Stimulated activated CD8-positive, alpha-beta memory T cell treated with anti-CD3 and anti-CD28 coated beads, Interleukin-15, amount 100 ng/mL, for 1 hour (primary cell): Measurements from ENCODE around the gene VAMP8.
"Not testable (repeated sequence)": the region's sequence is repeated elsewhere in the genome, so short reads cannot be mapped to it uniquely, and the experiment has no call there.

ENCODE experiments used
- DNase-seq: peaks from one replicate; pipeline ENCODE4 v3.0.0-alpha.2; 2020; ENCODE audit warnings: low read depth

Gene VAMP8

GRCh38 chr2:85577386-85578242 lies at the start of gene VAMP8:
TSS of gene VAMP8 (plus strand) at chr2:85577586. CDS start at chr2:85577647, 61 bp downstream.
- no peak for DNase-seq

DNA sequence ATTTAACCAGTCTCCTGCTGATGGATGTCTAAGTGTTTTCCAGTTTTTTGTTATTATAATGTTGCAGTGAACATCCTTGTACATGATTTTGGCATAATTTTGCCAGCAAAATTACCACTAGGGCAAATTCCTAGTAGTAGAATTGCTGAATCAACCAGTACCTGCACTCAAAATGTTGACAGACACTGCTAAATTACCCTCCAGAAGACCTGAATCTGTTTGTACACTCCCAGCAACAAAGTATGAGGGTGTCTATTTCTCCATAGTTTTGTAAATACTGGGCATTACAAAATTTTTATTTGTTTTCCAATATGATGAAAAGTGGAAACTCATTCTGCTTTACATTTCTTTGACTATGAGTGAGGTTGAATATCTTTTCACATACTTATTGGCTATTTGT lies 49.6 kb upstream of the VAMP8 start:
- no peak for DNase-seq

DNA sequence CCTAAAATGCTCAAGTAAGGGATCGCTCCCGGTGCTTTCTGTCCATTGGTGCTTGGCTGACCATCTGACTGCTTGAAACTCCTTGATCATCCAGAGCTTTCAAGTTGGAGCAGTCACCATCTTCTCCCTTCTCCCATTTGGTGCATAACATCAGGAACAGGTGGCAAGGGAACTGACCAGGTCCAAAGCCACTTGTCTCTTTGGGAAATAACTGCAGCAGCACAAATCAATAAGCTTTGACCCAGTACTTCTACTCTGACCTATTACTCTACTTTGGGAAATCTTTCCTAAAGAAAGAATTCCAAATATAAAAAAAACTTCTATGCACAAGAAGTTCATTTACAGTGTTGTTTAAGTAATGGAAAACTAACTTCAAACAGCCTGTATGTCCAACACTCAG lies 49.0 kb upstream of the VAMP8 start:
- no peak for DNase-seq

DNA sequence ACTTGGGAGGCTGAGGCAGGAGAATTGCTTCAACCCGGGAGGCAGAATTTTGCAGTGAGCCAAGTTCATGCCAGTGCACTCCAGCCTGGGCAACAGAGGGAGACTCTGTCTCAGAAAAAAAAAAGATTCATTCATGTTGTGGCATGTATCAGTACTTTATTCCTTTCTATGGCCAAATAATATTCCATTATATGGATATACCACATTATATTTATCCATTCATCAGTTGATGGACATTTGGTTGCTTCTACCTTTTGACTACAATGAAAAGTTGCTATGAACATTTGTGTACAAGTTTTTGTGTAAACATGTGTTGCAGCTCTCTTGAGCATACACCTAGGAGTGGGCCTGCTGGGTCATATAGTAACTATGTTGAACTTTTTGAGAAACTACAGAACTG lies 47.6 kb upstream of the VAMP8 start:
- DNase-seq: no peak

DNA sequence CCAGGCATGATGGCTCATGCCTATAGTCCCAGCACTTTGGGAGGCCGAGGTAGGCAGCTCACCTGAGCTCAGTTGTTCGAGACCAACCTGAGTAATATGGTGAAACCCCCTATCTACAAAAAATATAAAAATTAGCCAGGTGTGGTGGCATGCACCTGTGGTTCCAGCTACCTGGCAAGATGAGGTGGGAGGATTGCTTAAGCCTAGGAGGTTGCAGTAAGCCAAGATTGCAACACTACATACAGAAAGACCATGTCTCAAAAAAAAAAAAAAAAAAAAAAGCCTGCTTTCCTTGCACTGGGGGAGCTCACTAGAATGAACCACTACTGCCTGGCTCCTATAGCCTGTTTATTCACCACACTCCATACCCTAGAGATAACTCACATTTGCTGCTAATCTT lies 45.8 kb upstream of the VAMP8 start:
- DNase-seq: no peak

GRCh38 chr2:85534099-85534498 lies 43.3 kb upstream of the VAMP8 start:
- no peak for DNase-seq

- no peak for DNase-seq
Observed at GRCh38 chr2:85534881-85535280, 42.5 kb upstream of the VAMP8 start.

DNA sequence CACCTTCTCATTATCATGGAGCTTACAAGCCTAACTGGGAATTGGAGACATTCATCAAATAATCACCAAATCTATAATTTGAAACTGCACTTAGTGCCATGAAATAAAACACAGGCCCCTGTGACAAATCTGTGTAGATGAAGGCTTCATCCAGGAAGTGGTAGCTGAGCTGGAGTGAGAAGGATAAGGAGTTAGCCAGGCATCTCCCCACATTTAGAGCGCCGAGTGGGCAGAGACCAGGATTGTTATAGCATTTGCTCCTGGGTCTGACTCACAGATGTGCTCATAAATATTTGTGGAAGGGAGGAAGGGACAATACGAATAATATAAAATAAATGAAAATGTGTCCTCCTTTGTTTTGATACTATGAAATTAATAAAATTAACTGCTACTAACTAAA lies 40.9 kb upstream of the VAMP8 start:
- no peak for DNase-seq

- DNase-seq: no peak
Observed at GRCh38 chr2:85537600-85538506, 39.5 kb upstream of the VAMP8 start.

DNA sequence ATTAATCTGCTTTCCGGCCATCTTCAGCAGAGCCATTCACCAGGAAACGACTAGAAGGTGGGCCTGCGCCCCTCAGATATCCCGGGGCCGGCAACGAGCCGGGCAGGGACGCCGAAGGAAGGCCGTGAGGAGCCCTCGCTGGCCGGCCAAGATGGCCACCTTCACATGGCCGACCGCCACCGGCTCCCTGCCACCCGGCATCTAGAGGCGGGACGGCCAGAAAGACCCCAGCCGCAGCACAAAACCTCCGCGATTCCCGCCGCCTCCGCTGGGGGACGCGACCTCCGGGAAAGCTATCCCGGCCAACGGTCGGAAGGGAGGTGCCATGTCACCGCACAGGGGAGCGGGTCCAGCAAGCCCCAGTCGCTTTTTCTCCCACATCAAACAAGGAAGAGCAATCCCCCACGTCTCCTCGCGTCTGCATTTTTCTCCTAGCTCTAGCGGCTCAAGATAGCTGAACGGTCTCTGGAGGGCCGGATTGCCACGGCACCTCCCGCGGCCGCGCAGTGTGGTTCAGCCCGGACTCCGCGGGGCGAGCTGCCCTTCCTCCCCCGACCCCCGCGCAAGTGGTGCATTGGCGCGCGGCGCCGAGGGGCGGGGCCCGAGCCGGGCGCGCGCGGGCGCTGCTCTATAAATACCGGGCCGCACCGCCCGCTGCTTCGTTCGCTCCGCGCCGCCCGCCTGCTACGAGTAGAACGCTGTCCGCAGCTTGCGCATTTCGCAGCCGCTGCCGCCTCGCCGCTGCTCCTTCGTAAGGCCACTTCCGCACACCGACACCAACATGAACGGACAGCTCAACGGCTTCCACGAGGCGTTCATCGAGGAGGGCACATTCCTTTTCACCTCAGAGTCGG lies 38.7 kb upstream of the VAMP8 start, which contains the start of gene MAT2A:
MAT2A (plus strand) TSS at position 662 of the 854 bp plus-strand sequence; CDS start at position 782, 120 bp downstream.
- peak; percentile 71 for DNase-seq

GRCh38 chr2:85539361-85540132 lies 37.8 kb upstream of the VAMP8 start:
- DNase-seq: peak; percentile 42

GRCh38 chr2:85540133-85540648 lies 37.2 kb upstream of the VAMP8 start:
- no peak for DNase-seq

GRCh38 chr2:85541262-85541661 lies 36.1 kb upstream of the VAMP8 start:
- no peak for DNase-seq

DNA sequence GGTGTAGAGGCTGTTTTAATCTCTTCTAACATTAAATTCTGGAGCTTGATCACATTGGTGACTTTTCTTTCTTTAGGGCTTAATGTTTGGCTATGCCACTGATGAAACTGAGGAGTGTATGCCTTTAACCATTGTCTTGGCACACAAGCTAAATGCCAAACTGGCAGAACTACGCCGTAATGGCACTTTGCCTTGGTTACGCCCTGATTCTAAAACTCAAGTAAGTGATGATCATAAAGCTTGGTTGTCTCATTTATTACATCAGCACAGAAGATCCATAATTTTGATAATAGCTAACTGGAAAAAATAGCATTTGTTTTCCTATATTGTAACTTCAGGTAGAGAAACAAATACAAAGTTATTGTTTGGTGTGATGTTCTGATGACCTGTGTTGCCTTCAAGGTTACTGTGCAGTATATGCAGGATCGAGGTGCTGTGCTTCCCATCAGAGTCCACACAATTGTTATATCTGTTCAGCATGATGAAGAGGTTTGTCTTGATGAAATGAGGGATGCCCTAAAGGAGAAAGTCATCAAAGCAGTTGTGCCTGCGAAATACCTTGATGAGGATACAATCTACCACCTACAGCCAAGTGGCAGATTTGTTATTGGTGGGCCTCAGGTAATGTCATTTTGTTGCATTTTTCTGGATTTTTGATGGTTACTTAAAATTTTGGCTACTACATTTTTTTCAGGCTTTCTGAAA lies 35.5 kb upstream of the VAMP8 start:
- no peak for DNase-seq

DNA sequence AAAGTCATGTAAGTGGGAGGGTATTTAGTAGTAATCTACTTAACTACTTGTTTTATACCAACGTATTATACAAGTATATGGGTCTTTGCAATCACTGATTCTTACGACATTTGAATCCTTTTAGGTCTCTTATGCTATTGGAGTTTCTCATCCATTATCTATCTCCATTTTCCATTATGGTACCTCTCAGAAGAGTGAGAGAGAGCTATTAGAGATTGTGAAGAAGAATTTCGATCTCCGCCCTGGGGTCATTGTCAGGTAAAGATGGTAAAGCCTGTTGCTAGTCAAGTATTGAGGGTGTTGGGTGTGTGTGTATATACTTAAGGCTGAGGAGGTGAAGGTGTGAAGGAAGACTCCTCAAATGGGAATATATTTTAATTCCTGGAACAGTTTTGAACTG lies 34.6 kb upstream of the VAMP8 start:
- no peak for DNase-seq

GRCh38 chr2:85544254-85544691 lies 33.1 kb upstream of the VAMP8 start:
- DNase-seq: not testable (repeated sequence)

DNA sequence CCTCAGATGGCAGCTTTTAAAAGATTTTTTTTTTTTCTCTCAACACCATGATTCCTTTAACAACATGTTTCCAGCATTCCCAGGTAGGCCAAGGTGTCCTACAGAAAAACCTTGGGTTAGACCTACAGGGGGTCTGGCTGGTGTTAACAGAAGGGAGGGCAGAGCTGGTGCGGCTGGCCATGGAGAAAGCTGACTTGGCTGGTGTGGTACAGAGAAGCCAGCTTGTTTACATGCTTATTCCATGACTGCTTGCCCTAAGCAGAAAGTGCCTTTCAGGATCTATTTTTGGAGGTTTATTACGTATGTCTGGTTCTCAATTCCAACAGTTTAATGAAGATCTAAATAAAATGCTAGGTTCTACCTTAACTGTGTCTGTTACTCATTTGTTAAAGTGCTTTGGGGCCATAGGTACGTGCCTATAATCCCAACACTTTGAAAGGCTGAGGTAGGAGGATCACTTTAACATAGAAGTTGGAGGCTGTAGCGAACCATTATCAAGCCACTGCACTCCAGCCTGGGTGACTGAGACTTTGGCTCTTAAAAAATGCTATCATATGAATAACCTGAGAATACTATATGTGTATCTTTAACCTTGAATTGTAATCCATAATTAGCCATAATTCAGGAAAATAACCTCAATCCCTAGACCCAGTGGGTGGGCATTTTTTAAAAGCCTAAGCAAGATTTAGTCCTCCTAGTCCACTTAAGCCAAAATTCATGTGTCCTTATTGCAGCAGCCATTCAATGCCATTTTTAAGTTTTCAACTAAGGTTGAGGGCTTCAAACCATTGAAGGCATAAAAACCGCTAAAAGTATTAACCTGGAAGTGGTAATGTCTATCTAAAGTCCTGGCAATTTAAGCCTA lies 32.2 kb upstream of the VAMP8 start:
- not testable (repeated sequence) for DNase-seq

DNA sequence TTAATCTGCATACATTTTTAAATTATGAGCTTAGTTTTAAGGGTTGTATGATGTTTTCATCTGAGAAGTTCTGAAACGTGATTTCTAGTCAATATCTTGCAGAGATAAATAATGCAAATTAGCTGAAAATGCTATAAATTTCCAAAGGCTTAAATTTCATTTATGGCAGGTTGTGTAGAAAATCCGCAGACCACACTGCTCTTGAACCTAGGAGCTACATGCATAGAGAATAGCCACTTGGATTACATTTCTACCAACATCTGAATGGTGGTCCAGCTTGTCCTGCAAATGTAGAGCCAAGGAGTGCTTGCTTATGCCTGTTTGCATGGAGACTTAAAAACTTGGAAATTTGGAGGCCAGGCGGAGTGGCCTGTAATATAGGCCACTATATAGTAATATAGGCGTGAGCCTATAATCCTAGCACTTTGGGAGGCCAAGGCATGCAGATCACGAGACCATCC lies 31.6 kb upstream of the VAMP8 start:
- no peak for DNase-seq
